Measurements from ENCODE around the gene PTPRN2. TPM values are rescaled to one million over a fixed set of nuclear protein-coding genes. Genes with fewer than 3 reads are reported as not detected.

The PTPRN2 gene
- total RNA-seq, 1 donor from 2014 or later: 15.4 TPM

DNA sequence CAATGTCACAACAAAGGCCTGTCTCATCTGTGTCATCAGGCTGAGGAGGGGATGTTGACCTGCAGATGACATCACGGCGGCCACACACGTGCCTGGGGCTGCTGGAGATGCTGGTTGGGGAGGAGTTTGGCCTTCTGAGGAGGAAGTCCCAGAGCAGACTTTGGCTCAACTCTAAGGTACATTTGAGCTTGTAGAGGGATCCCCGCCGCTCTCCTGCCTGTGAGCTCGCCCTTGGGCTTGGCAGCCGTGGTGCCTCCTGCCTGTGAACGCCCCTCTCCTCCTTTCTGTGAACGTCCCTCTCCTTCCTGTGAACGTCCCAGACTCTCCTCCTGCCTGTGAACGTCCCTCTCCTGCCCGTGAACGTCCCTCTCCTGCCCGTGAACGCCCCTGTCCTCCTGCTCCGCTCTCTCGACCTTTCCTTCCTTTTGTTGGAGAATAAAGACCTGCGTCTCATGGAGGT is 1074.4 kb downstream of the PTPRN2 start:
- TF ChIP-seq, protein P1, sequence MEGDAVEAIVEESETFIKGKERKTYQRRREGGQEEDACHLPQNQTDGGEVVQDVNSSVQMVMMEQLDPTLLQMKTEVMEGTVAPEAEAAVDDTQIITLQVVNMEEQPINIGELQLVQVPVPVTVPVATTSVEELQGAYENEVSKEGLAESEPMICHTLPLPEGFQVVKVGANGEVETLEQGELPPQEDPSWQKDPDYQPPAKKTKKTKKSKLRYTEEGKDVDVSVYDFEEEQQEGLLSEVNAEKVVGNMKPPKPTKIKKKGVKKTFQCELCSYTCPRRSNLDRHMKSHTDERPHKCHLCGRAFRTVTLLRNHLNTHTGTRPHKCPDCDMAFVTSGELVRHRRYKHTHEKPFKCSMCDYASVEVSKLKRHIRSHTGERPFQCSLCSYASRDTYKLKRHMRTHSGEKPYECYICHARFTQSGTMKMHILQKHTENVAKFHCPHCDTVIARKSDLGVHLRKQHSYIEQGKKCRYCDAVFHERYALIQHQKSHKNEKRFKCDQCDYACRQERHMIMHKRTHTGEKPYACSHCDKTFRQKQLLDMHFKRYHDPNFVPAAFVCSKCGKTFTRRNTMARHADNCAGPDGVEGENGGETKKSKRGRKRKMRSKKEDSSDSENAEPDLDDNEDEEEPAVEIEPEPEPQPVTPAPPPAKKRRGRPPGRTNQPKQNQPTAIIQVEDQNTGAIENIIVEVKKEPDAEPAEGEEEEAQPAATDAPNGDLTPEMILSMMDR (conservative IDR thresholded peaks at IDR 0.05): no peak
- Mint-ChIP-seq H3K27me3 (peaks cover 10% of the 10 kb centered on the region), H3K9me3 (no peaks in the 10 kb centered on the region), H3K4me1 (ENCODE audit: unreplicated experiment) (no peaks in the 10 kb centered on the region), H3K4me3 (no peak overlapping the region), H3K36me3 (no peaks in the 10 kb centered on the region), H3K27ac (no peak overlapping the region)
- no peak for DNase-seq (ENCODE audit: extremely low spot score, unreplicated experiment)

DNA sequence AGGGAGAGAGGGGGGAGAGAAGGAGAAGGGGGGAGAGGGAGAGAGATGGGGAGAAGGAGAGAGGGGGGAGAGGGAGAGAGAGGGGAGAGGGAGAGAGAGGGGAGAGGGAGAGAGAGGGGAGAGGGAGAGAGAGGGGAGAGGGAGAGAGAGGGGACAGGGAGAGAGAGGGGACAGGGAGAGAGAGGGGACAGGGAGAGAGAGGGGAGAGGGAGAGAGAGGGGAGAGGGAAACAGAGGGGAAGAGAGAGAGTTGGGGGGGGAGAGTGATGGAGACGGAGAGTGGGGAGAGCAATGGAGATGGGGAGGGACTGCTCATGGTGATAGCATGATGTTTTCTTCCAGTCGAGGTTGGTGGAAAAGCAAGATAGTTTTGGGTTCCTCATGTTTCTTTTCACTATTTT is 1078.4 kb downstream of the PTPRN2 start:
- H3K27me3 Mint-ChIP-seq: peaks cover 23% of the 10 kb centered on the region
- no peaks in the 10 kb centered on the region for H3K36me3 Mint-ChIP-seq
- DNase-seq (ENCODE audit: extremely low spot score, unreplicated experiment): no peak
- TF ChIP-seq, protein P1 (conservative IDR thresholded peaks at IDR 0.05): no peak
- H3K4me3 Mint-ChIP-seq: no peak overlapping the region
- H3K9me3 Mint-ChIP-seq: peaks cover 7% of the 10 kb centered on the region
- H3K27ac Mint-ChIP-seq: no peak overlapping the region
- no peaks in the 10 kb centered on the region for H3K4me1 Mint-ChIP-seq (ENCODE audit: unreplicated experiment)

DNA sequence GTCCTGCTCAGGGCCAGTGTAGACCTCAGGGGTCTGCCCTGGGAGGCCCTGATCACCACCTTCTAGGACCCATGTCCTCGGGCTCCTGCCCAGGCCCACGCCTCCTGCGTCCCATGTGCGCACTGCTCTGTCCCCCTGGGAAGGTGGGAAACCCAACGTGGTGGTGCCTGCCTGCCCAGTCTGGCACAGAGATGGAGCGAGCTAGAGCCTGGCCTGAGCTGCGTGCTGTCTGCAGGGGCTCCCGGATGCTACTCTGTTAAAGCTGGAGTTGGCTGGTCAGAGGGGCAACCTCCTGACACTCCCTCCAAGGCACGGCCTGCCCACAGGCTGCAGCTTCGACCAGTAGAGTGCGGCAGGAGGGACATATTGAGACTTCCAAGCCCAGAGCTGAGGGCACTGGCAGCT is 1079.1 kb downstream of the PTPRN2 start:
- Mint-ChIP-seq H3K9me3 (peaks cover 7% of the 10 kb centered on the region), H3K27me3 (peaks cover 23% of the 10 kb centered on the region), H3K27ac (no peak overlapping the region), H3K4me3 (no peak overlapping the region), H3K36me3 (no peaks in the 10 kb centered on the region), H3K4me1 (ENCODE audit: unreplicated experiment) (no peaks in the 10 kb centered on the region)
- TF ChIP-seq, protein P1 (conservative IDR thresholded peaks at IDR 0.05): no peak
- peak; percentile 61 for DNase-seq (ENCODE audit: extremely low spot score, unreplicated experiment)

DNA sequence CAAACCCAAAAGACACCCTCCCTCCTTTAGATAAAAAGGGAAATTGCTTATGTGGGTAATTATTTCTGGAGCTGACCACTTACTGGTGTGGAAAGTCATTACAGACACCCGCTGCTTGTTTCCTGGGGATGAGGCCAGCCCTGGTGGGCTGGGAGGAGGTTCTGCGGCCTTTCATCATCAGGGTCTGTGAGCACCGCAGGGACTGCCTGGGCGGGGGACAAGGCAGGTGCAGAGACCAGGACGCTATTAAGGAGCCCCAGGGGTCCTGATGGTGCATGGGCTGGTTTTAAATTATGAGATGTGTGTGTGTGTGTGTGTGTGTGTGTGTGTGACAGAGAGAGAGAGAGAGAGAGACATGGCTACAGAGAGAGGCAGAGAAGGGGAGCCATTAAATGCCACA is 1079.6 kb downstream of the PTPRN2 start:
- Mint-ChIP-seq H3K27ac (no peak overlapping the region), H3K4me1 (ENCODE audit: unreplicated experiment) (no peaks in the 10 kb centered on the region), H3K4me3 (no peak overlapping the region), H3K36me3 (no peaks in the 10 kb centered on the region), H3K9me3 (peaks cover 7% of the 10 kb centered on the region), H3K27me3 (peaks cover 23% of the 10 kb centered on the region)
- TF ChIP-seq, protein P1 (conservative IDR thresholded peaks at IDR 0.05): no peak
- peak; percentile 27 for DNase-seq (ENCODE audit: extremely low spot score, unreplicated experiment)

DNA sequence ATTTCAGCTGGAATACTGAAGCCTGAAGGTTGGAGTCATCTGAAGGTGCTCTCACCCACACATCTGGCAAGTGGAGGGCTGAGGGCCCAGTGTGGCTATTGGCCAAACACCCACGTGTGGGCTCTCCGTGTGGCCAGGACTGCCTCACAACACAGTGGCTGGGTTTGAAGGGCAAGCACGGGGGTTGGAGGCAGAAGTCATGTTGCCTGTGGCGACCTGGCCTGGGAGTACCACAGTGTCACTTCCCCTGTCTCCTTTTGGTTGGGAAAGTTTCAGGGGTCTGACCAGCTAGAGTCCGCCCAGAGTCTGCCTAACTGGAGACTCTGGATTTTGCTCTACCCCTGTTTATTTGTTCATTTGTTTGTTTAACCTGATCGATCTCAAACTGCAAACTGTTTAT is 1081.4 kb downstream of the PTPRN2 start:
- DNase-seq (ENCODE audit: extremely low spot score, unreplicated experiment): no peak
- Mint-ChIP-seq H3K4me3 (no peak overlapping the region), H3K4me1 (ENCODE audit: unreplicated experiment) (peaks cover 5% of the 10 kb centered on the region), H3K27me3 (peaks cover 23% of the 10 kb centered on the region), H3K36me3 (no peaks in the 10 kb centered on the region), H3K27ac (no peak overlapping the region), H3K9me3 (peaks cover 7% of the 10 kb centered on the region)
- TF ChIP-seq, protein P1 (conservative IDR thresholded peaks at IDR 0.05): no peak

- H3K4me3 Mint-ChIP-seq: no peak overlapping the region
- H3K27me3 Mint-ChIP-seq: peaks cover 23% of the 10 kb centered on the region
- TF ChIP-seq, protein P1 (conservative IDR thresholded peaks at IDR 0.05): no peak
- DNase-seq (ENCODE audit: extremely low spot score, unreplicated experiment): no peak
- no peaks in the 10 kb centered on the region for H3K36me3 Mint-ChIP-seq
- no peak overlapping the region for H3K27ac Mint-ChIP-seq
- peaks cover 7% of the 10 kb centered on the region for H3K9me3 Mint-ChIP-seq
- H3K4me1 Mint-ChIP-seq (ENCODE audit: unreplicated experiment): peaks cover 5% of the 10 kb centered on the region
Observed at GRCh38 chr7:157505646-157506045, 1082.0 kb downstream of the PTPRN2 start.

Data from type B pancreatic cell (in vitro differentiated cells).